Stomach (tissue), 4 donors: Measurements from ENCODE around the gene BACE1.

Experiments used
- EP300 ChIP-seq: sonication (generic); formaldehyde crosslinking; IDR thresholded peaks from one replicate; pipeline ENCODE4 v1.6.1; 2017; ENCODE audit warnings: antibody characterized with exemption
- POLR2A ChIP-seq, 4 donors: fragments of 450-650 bp; IDR thresholded peaks; one replicate each; pipeline ENCODE4 v1.6.1; 2016; ENCODE audit warnings: antibody characterized with exemption in 4 of 4, control low read depth in 2 of 4, mild to moderate bottlenecking in 1 of 4, moderate library complexity in 1 of 4
- POLR2AphosphoS5 ChIP-seq, 3 donors: sonication (generic); formaldehyde crosslinking; IDR thresholded peaks; one replicate each; pipeline ENCODE4 v1.6.1; 2016; ENCODE audit warnings: antibody characterized with exemption in 3 of 3

DNA sequence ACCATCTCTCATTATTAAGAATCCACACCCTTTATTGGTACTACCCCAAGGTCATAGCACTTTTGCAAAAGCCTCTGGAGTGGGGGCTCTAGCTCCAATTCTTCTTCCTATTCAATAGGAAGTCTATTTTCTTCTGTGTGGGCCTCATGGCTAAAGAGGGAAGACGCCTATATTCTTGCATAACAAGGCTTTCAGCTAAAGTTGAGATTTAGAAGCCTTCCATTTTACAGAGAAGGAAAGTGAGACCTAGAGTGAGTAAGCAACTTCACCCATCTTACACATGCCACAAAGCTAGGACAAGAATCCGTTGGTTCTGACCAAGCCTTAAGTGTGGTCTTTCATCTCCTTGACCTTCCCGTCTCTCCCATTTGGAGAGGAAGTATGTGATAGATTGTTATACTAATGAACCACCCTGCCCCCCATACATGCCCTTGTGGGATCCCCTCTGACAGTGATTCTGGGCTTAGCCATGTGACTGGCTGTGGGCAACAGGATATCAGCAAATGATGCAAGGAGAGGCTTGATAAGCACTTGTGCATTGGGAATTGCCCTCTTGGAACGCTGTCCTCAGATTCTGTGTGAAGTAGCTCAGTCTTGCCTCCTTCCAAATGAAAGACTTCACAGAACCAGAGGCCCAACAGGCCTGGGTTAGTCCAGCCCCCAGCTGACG lies 12.3 kb downstream of the BACE1 start:
- TF ChIP-seq EP300 (no peak), POLR2A (IDR thresholded peaks at IDR 0.05) (no peak), POLR2AphosphoS5 (IDR thresholded peaks at IDR 0.05) (no peak)
